ENCODE results near the gene RUNX1. TPM values are rescaled to one million over a fixed set of nuclear protein-coding genes. Genes with fewer than 3 reads are reported as not detected.

RUNX1 gene
- total and polyA plus RNA-seq, 2 donors (not counting 3 experiments of a cell fraction or from before 2014, with no cell fraction given): 4.6 to 17.9 TPM

DNA sequence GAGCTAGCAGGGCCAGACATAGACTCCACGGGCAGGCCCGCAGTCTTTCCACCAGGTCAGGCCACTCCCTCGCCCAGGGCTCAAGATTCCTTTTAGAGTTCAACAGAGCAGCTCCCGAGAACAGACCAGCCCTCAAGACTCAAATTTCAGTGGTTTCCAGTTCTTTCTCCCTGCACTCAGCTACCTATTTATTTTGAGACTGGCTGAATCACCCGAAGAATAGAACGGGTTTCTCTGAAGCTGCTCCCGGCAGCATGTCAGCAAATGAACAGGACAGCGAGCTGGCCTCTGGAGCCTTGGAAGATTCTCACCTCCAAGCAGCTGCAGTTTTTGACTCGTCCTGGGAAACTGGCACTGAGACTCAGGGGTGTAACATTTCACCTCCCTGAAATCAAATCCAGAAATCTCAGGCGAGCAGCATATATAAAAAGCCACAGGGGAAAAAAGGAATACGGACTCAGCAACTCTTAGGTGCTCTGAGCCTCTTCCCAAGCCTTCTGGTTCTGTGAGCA lies 202.4 kb downstream of the RUNX1 start:
- Histone ChIP-seq H4K20me1 (replicated peaks; ENCODE audit: control insufficient read depth, extremely low read depth, insufficient read depth, low read length) (peaks cover 4% of the 10 kb centered on the region), H3K9me1 (replicated peaks; ENCODE audit: control insufficient read depth, extremely low read depth, insufficient read depth, low read length) (no peaks in the 10 kb centered on the region), H3K4me1 (ENCODE audit: control insufficient read depth, extremely low read depth, insufficient read depth, low read length) (peaks cover 17% of the 10 kb centered on the region), H3K9ac (replicated peaks; ENCODE audit: extremely low read depth, insufficient read depth, low read length) (no peak overlapping the region), H2AFZ (ENCODE audit: low read depth, low read length) (no peak overlapping the region), H3K36me3 (ENCODE audit: control insufficient read depth in 2 of 2, extremely low read depth in 1 of 2, insufficient read depth in 2 of 2, low read length in 2 of 2) (peaks cover 0 to 3% of the 10 kb centered on the region in 2 experiments), H3K27ac (ENCODE audit: insufficient read depth, low read depth, low read length) (no peak overlapping the region), H3K79me2 (ENCODE audit: control insufficient read depth, insufficient read depth, low read length) (peaks cover 35% of the 10 kb centered on the region), H3K27me3 (ENCODE audit: control insufficient read depth in 2 of 2, insufficient read depth in 2 of 2, low read length in 2 of 2) (no peaks in the 10 kb centered on the region), H3K4me3 (replicated peaks in 1 of 3; ENCODE audit: insufficient read depth in 1 of 3, low read depth in 1 of 3, low read length in 3 of 3) (no peak overlapping the region), H3K9me3 (replicated peaks; ENCODE audit: control insufficient read depth, insufficient read depth, low read length) (no peaks in the 10 kb centered on the region), H3K4me2 (ENCODE audit: insufficient read depth, low read length) (no peak overlapping the region)
- ChIA-PET POLR2A (interaction anchor here (0.7 to 1.5 kb wide), 2 partner anchors 41 to 42 kb away, joined by 3 to 4 read pairs; no protein-coding TSS in a partner anchor), CTCF (interaction anchor here (1.0 to 2.3 kb wide), 9 partner anchors 10 to 101 kb away, joined by 3 to 24 read pairs (median 6); no protein-coding TSS in a partner anchor)
- FAIRE-seq (peak; percentile 47), DNase-seq (ENCODE audit: low read depth, low spot score) (no peak)
- no TSS peak for BruUV-seq (replicated peaks)
- TF ChIP-seq, protein P1, sequence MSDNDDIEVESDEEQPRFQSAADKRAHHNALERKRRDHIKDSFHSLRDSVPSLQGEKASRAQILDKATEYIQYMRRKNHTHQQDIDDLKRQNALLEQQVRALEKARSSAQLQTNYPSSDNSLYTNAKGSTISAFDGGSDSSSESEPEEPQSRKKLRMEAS (IDR thresholded peaks at IDR 0.05; ENCODE audit: insufficient read depth, insufficient read length): no peak
- TF ChIP-seq EZH2 (IDR thresholded peaks at IDR 0.05; ENCODE audit: borderline replicate concordance, low read depth, low read length, severe bottlenecking): no peak
- TF ChIP-seq POLR2AphosphoS5 (IDR thresholded peaks at IDR 0.05; ENCODE audit: insufficient read depth, low read depth, low read length): no peak
- TF ChIP-seq MYC (IDR thresholded peaks at IDR 0.05; ENCODE audit: low read depth, low read length): no peak
- no peak for TF ChIP-seq FOS (IDR thresholded peaks at IDR 0.05; ENCODE audit: borderline replicate concordance, insufficient read depth, low read length)
- TF ChIP-seq JUN (IDR thresholded peaks at IDR 0.05; ENCODE audit: borderline replicate concordance, insufficient read depth, insufficient read length, low read depth): no peak
- no peak for TF ChIP-seq GATA2 (IDR thresholded peaks at IDR 0.05; ENCODE audit: insufficient read depth, insufficient read length, low read depth, low read length)
- TF ChIP-seq, protein P2, sequence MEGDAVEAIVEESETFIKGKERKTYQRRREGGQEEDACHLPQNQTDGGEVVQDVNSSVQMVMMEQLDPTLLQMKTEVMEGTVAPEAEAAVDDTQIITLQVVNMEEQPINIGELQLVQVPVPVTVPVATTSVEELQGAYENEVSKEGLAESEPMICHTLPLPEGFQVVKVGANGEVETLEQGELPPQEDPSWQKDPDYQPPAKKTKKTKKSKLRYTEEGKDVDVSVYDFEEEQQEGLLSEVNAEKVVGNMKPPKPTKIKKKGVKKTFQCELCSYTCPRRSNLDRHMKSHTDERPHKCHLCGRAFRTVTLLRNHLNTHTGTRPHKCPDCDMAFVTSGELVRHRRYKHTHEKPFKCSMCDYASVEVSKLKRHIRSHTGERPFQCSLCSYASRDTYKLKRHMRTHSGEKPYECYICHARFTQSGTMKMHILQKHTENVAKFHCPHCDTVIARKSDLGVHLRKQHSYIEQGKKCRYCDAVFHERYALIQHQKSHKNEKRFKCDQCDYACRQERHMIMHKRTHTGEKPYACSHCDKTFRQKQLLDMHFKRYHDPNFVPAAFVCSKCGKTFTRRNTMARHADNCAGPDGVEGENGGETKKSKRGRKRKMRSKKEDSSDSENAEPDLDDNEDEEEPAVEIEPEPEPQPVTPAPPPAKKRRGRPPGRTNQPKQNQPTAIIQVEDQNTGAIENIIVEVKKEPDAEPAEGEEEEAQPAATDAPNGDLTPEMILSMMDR (IDR thresholded peaks at IDR 0.05; ENCODE audit: extremely low read depth in 1 of 2, insufficient read depth in 1 of 2, low read depth in 1 of 2, low read length in 2 of 2): no peak
- TF ChIP-seq POLR2A (IDR thresholded peaks at IDR 0.05; ENCODE audit: low read depth, low read length): no peak
- dilution Hi-C loops (cut with MboI; ENCODE audit: extremely low pct_ligation_motif_present, low sequenced_read_pairs): no loop called here
- intact Hi-C loops (cut with micrococcal nuclease): no loop called here

All from endothelial cell of umbilical vein (primary cell).